ENCODE measurements around the gene PDE11A.
"Not testable (repeated sequence)": the region's sequence is repeated elsewhere in the genome, so short reads cannot be mapped to it uniquely, and the experiment has no call there.

The PDE11A gene

GRCh38 chr2:178006710-178007109 is 65.9 kb downstream of the PDE11A start:
- DNase-seq: no peak

- DNase-seq: no peak
These were observed 66.8 kb downstream of the PDE11A start for GRCh38 chr2:178005756-178006155.

- no peak for DNase-seq
These were observed 70.5 kb downstream of the PDE11A start for GRCh38 chr2:178002038-178002437.

GRCh38 chr2:177998996-177999395 is 73.6 kb downstream of the PDE11A start:
- DNase-seq: no peak

GRCh38 chr2:177998006-177998405 is 74.6 kb downstream of the PDE11A start:
- no peak for DNase-seq

- DNase-seq: no peak
These were observed 79.6 kb downstream of the PDE11A start for GRCh38 chr2:177992992-177993391.

- no peak for DNase-seq
These were observed 83.3 kb downstream of the PDE11A start for GRCh38 chr2:177989029-177989885.

GRCh38 chr2:177984749-177985148 is 87.8 kb downstream of the PDE11A start:
- peak; percentile 21 for DNase-seq

- peak; percentile 50 for DNase-seq
These were observed 89.3 kb downstream of the PDE11A start for GRCh38 chr2:177983183-177983788.

GRCh38 chr2:177972782-177973181 is 99.8 kb downstream of the PDE11A start:
- DNase-seq: no peak

GRCh38 chr2:177972123-177972522 is 100.5 kb downstream of the PDE11A start:
- no peak for DNase-seq

- no peak for DNase-seq
These were observed 101.7 kb downstream of the PDE11A start for GRCh38 chr2:177970670-177971454.

GRCh38 chr2:177964892-177965291 is 107.7 kb downstream of the PDE11A start:
- no peak for DNase-seq

GRCh38 chr2:177952151-177952550 is 120.4 kb downstream of the PDE11A start:
- DNase-seq: no peak

GRCh38 chr2:177947598-177947997 is 125.0 kb downstream of the PDE11A start:
- not testable (repeated sequence) for DNase-seq

GRCh38 chr2:177944530-177944929 is 128.0 kb downstream of the PDE11A start:
- not testable (repeated sequence) for DNase-seq

GRCh38 chr2:177942731-177943130 is 129.8 kb downstream of the PDE11A start:
- DNase-seq: no peak

GRCh38 chr2:177939211-177939610 is 133.4 kb downstream of the PDE11A start:
- DNase-seq: no peak

GRCh38 chr2:177930916-177931315 is 141.7 kb downstream of the PDE11A start:
- DNase-seq: no peak

- DNase-seq: no peak
These were observed 142.7 kb downstream of the PDE11A start for GRCh38 chr2:177929662-177930522.

GRCh38 chr2:177923323-177923722 is 149.3 kb downstream of the PDE11A start:
- no peak for DNase-seq

- no peak for DNase-seq
These were observed 150.9 kb downstream of the PDE11A start for GRCh38 chr2:177921726-177922125.

- no peak for DNase-seq
These were observed 155.4 kb downstream of the PDE11A start for GRCh38 chr2:177917169-177917568.

Data from NCI-H2227 treated with DMSO at 0.1 percent for 48 hours (cell line).